ENCODE measurements around the gene SPRN.

GRCh38 chr10:133420579-133420978 lies 3.8 kb downstream of the SPRN start:
- TF ChIP-seq CTCF (IDR thresholded peaks at IDR 0.05) (no peak), POLR2A (IDR thresholded peaks at IDR 0.05) (no peak)

Data from heart left ventricle (tissue), 13 donors.